Pancreas (tissue), 10 donors: Measurements from ENCODE around the gene CHMP4B. TPM values are rescaled to one million over a fixed set of nuclear protein-coding genes. Genes with fewer than 3 reads are reported as not detected.
A peak's percentile ranks its signal among the peaks of the same experiment; 100 is the strongest.

Experiments used
- ATAC-seq, 4 donors: fragments of 200-7000 bp; cut with Tn5 transposase; one replicate each; pipeline versions ENCODE4 v1.8.0 to v1.9.1; 2020; ENCODE audit warnings: mild to moderate bottlenecking in 4 of 4, moderate library complexity in 4 of 4
- DNase-seq, 6 donors: peaks; one replicate each; pipeline ENCODE4 v3.0.0-alpha.2; 2020
- FAIRE-seq: peaks from 2 replicates; lab custom pipeline; 2012; peaks lifted over from hg19 to GRCh38; lab: Jason Lieb, UNC
- H3K27ac ChIP-seq, 4 donors: fragments of 200-600 bp; sonication (generic); 1 replicate in 3 of 4; 2 replicates in 1 of 4; pipeline versions ENCODE4 v1.5.0 to v1.8.0; 2020
- H3K27me3 ChIP-seq, 4 donors: fragments of 200-600 bp; one replicate each; pipeline ENCODE4 v1.8.0; 2021
- H3K36me3 ChIP-seq, 3 donors: fragments of 200-600 bp; sonication (generic) in 1 of 3; one replicate each; pipeline versions ENCODE4 v1.5.0 to v1.8.0; 2020 to 2021
- H3K4me1 ChIP-seq, 3 donors: fragments of 200-600 bp; one replicate each; pipeline ENCODE4 v1.8.0; 2021
- H3K4me3 ChIP-seq, 4 donors: fragments of 200-600 bp; sonication (generic) in 2 of 4; one replicate each; pipeline versions ENCODE4 v1.5.0 to v1.8.0; 2020 to 2021
- H3K9me3 ChIP-seq, 4 donors: fragments of 200-600 bp; one replicate each; pipeline ENCODE4 v1.8.0; 2021
- WGBS, 2 donors: extraction: QIAGEN DNeasy Blood & Tissue Kit; methylation state at CpG; one replicate each; pipeline ENCODE4 v1.1.7; 2013; 5-methylcytosine and 5-hydroxymethylcytosine counted together
- intact Hi-C, 3 donors: fragments of 100-400 bp; cut with DNase I; formaldehyde crosslinking; loops; one replicate each; pipeline versions ENCODE4 v1.11.1 to v1.14.2; 2022
- polyA plus RNA-seq, 2 donors: library from polyadenylated mRNA; stranded (reverse); fragments of 200-250 nt; gene quantifications; one replicate each; pipeline ENCODE4 v1.2.3, GENCODE V29; 2013
- total RNA-seq, 6 donors: library from RNA; stranded (reverse); fragmentation: NEBNext Ultra II Directional in 4 of 6; extraction: Animal tissue kit (Norgen Biotek cat#: 25700) in 4 of 6; gene quantifications; one replicate each; pipeline versions ENCODE4 v1.2.1 to v1.2.4, GENCODE V29; 2021 to 2023
- TF ChIP-seq, protein P1 (sequence below), 4 donors: fragments of 200-600 bp; sonication (generic) in 3 of 4; IDR thresholded peaks; one replicate each; pipeline versions ENCODE4 v1.5.0 to v1.8.0; 2021; ENCODE audit warnings: antibody characterized with exemption in 4 of 4
- donor health status: healthy with polysubstance abuse.
- donor health status: DM: no; HTN: no; CAD: no; lungs with moderate emphysema.
- donor health status: DM: no; HTN: no; CAD: no.
- donor health status: control.
- donor health status: control.
- donor health status: Bipolar disorder and iron deficiency.
- donor health status: DM: yes; HTN: yes; CAD: no.
- donor health status: DM: no; HTN: no; CAD: no.
- donor health status: DM: no; HTN: no; CAD: no.
- donor health status: DM: yes; HTN: yes; CAD: no.

The CHMP4B gene
- total and polyA plus RNA-seq, 8 donors = 28.4 to 66.3 (median 42.6) TPM

- H3K36me3 ChIP-seq = no peaks in the 10 kb centered on the region
- ATAC-seq (no peak), DNase-seq (no peak), FAIRE-seq (no peak)
- H3K27ac ChIP-seq = no peak overlapping the region
- H3K4me3 ChIP-seq = no peak overlapping the region
- H3K27me3 ChIP-seq = no peaks in the 10 kb centered on the region
- TF ChIP-seq, protein P1, sequence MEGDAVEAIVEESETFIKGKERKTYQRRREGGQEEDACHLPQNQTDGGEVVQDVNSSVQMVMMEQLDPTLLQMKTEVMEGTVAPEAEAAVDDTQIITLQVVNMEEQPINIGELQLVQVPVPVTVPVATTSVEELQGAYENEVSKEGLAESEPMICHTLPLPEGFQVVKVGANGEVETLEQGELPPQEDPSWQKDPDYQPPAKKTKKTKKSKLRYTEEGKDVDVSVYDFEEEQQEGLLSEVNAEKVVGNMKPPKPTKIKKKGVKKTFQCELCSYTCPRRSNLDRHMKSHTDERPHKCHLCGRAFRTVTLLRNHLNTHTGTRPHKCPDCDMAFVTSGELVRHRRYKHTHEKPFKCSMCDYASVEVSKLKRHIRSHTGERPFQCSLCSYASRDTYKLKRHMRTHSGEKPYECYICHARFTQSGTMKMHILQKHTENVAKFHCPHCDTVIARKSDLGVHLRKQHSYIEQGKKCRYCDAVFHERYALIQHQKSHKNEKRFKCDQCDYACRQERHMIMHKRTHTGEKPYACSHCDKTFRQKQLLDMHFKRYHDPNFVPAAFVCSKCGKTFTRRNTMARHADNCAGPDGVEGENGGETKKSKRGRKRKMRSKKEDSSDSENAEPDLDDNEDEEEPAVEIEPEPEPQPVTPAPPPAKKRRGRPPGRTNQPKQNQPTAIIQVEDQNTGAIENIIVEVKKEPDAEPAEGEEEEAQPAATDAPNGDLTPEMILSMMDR (IDR thresholded peaks at IDR 0.05) = no peak
- WGBS, 2 donors = 94 to 99% methylated on average over 9 of the region's 9 CpGs
- intact Hi-C loops = no loop called here
- H3K9me3 ChIP-seq = no peaks in the 10 kb centered on the region
- no peaks in the 10 kb centered on the region for H3K4me1 ChIP-seq
Measured at GRCh38 chr20:33766686-33767085, 44.5 kb upstream of the CHMP4B start.

DNA sequence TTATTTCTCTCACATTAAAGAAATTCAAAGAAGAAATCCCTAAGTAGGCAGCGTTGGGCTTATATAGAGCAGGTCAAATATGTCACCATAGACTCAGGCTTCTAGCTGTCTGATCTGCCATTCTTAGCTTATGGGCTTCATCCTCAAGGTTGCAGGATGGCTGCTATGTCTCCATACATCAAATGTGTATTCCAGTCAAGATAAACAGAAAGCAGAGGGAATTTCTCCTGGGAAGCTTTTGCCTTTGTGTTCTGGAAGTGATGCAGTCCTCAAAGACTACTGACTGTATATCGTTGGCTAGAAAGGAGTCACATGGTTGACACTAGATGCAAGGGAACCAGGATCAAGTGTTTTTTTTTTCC lies 43.4 kb upstream of the CHMP4B start:
- TF ChIP-seq, protein P1 (IDR thresholded peaks at IDR 0.05) = no peak
- ATAC-seq = no peak
- Histone ChIP-seq H3K27ac (no peak overlapping the region), H3K4me3 (no peak overlapping the region), H3K4me1 (no peaks in the 10 kb centered on the region), H3K27me3 (no peaks in the 10 kb centered on the region), H3K9me3 (no peaks in the 10 kb centered on the region), H3K36me3 (no peaks in the 10 kb centered on the region)
- 98 to 99% methylated on average over 2 of the region's 2 CpGs for WGBS, 2 donors
- no peak for DNase-seq
- intact Hi-C loops = no loop called here
- FAIRE-seq = no peak

DNA sequence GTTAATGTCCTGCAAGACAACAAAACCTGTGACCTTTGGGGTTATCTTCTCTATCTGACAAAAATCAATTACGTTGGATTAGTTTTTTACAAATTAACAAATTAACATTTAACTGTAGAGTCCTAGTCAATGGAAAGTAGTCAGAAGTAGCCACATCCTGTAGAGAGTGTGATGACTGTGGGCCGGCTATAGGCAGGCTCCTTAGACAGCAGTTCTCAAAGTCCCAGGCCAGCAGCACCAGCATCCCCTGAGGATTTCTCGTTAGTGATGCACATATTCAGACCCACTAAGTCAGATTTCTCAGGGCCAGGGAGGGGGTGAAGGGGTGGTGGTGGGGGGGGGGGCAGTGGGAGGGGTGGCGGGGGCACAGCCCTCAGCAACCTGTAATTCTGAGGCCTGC lies 42.1 kb upstream of the CHMP4B start:
- FAIRE-seq = no peak
- H3K4me3 ChIP-seq = no peak overlapping the region
- WGBS, 2 donors = 78 to 81% methylated on average over 4 of the region's 4 CpGs
- no peak for DNase-seq
- no peaks in the 10 kb centered on the region for H3K9me3 ChIP-seq
- ATAC-seq = no peak
- no peaks in the 10 kb centered on the region for H3K4me1 ChIP-seq
- intact Hi-C loops = no loop called here
- H3K36me3 ChIP-seq = no peaks in the 10 kb centered on the region
- TF ChIP-seq, protein P1 (IDR thresholded peaks at IDR 0.05) = no peak
- H3K27me3 ChIP-seq = no peaks in the 10 kb centered on the region
- no peak overlapping the region for H3K27ac ChIP-seq

DNA sequence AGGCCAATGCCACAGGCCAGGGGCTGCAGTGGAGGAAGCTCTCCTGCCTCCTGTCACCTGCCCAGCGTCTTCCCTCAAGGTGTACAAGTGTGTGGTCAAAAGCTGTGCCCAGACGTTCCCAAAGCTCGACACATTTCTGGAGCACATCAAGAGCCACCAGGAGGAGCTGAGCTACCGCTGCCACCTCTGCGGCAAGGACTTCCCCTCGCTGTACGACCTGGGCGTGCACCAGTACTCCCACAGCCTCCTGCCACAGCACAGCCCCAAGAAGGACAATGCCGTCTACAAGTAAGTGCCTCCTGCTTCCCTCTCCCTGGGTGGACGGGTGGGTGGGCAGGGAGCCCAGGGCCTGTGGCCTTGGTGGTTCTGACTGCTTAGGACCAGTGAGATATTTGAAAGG lies 41.1 kb upstream of the CHMP4B start:
- DNase-seq (no peak), ATAC-seq (peak in 3 of 4 donors; percentile 41 to 66 (median 63)), FAIRE-seq (no peak)
- Histone ChIP-seq H3K4me1 (no peaks in the 10 kb centered on the region), H3K27me3 (no peaks in the 10 kb centered on the region), H3K36me3 (no peaks in the 10 kb centered on the region), H3K4me3 (no peak overlapping the region), H3K9me3 (no peaks in the 10 kb centered on the region), H3K27ac (no peak overlapping the region)
- 78 to 82% methylated on average over 10 of the region's 10 CpGs for WGBS, 2 donors
- TF ChIP-seq, protein P1 (IDR thresholded peaks at IDR 0.05) = no peak
- intact Hi-C loops = no loop called here

DNA sequence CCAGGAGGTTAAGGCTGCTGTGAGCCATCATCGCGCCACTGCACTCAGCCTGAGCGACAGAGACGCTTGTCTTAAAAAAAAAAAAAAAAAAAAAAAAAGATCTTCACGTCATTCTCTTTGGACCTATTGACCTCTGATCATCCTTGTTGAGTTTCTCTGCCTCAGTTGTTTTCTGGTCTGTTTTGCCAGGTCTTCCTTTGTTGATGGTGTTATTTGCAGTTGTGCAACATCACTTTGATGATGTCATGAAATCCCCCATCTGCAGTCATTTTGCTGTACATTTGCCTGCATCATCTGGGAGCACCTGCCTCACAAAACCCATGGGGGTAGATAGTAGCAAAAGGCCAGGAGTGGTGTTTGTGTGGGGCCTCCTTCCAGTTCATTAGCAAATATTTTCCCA lies 39.2 kb upstream of the CHMP4B start:
- WGBS, 2 donors = 91 to 95% methylated on average over 5 of the region's 5 CpGs
- no peak for ATAC-seq

More for the DNA sequence above, 39.2 kb upstream of the CHMP4B start:
- FAIRE-seq (no peak), DNase-seq (no peak)
- no peaks in the 10 kb centered on the region for H3K4me1 ChIP-seq
- H3K27me3 ChIP-seq = no peaks in the 10 kb centered on the region
- TF ChIP-seq, protein P1 (IDR thresholded peaks at IDR 0.05) = no peak
- no peak overlapping the region for H3K27ac ChIP-seq
- intact Hi-C loops = no loop called here
- H3K9me3 ChIP-seq = no peaks in the 10 kb centered on the region
- H3K36me3 ChIP-seq = no peaks in the 10 kb centered on the region
- no peak overlapping the region for H3K4me3 ChIP-seq
